ENCODE measurements around the gene RTTN. TPM values are rescaled to one million over a fixed set of nuclear protein-coding genes. Genes with fewer than 3 reads are reported as not detected.

The RTTN gene
- total RNA-seq, 2 experiments from 2014 or later = 21.4 to 25.5 TPM

GRCh38 chr18:70172225-70172624, 33.3 kb downstream of the RTTN start:
- Mint-ChIP-seq H3K9me3 (no peaks in the 10 kb centered on the region), H3K27me3 (no peaks in the 10 kb centered on the region), H3K27ac (no peak overlapping the region), H3K4me3 (no peak overlapping the region), H3K4me1 (ENCODE audit: low read depth) (no peaks in the 10 kb centered on the region), H3K36me3 (ENCODE audit: low read depth) (peaks cover 55% of the 10 kb centered on the region)
- Histone ChIP-seq H3K9me3 (ENCODE audit: control insufficient read depth in 1 of 2, insufficient read depth in 1 of 2, low read length in 2 of 2) (no peaks in the 10 kb centered on the region), H3K36me3 (ENCODE audit: insufficient read depth, low read length) (peaks cover 6% of the 10 kb centered on the region), H3K4me3 (ENCODE audit: low read length) (no peak overlapping the region), H3K27ac (ENCODE audit: low read depth in 1 of 2, low read length in 2 of 2) (no peak overlapping the region), H3K4me1 (ENCODE audit: insufficient read depth, low read length) (no peaks in the 10 kb centered on the region), H3K27me3 (ENCODE audit: control insufficient read depth in 1 of 2, insufficient read depth in 2 of 2, low read length in 2 of 2) (no peaks in the 10 kb centered on the region)
- ChIA-PET POLR2A (no interaction called here), CTCF (no interaction called here)
- intact Hi-C loops (cut with DNase I, micrococcal nuclease) = no loop called here
- TF ChIP-seq CTCF (IDR thresholded peaks at IDR 0.05) = no peak
- ATAC-seq (ENCODE audit: poor library complexity) (no peak), DNase-seq (no peak)

DNA sequence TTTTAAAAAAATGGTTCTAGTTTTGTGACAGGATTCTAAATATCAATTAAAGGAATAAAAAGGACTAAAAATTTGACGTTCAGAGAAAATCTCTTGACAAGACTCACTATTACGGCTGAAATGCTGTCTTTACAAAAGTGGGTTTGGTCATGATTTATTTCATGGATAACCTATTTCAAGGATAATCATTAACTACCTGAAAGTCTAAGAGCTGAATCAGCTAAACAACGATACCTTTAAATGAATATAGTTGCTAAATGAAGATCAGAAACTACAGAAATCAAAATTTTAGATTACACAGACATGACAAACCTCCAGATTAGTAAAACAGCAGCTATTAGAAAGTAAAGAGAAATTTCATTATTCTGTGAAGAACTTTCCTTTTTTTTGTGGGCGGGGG, 35.7 kb downstream of the RTTN start:
- no peak overlapping the region for H3K4me3 ChIP-seq (ENCODE audit: low read length)
- Mint-ChIP-seq H3K27me3 (no peaks in the 10 kb centered on the region), H3K4me3 (no peak overlapping the region), H3K4me1 (ENCODE audit: low read depth) (peaks cover 4% of the 10 kb centered on the region), H3K9me3 (no peaks in the 10 kb centered on the region), H3K27ac (no peak overlapping the region), H3K36me3 (ENCODE audit: low read depth) (peaks cover 51% of the 10 kb centered on the region)
- H3K9me3 ChIP-seq (ENCODE audit: control insufficient read depth in 1 of 2, insufficient read depth in 1 of 2, low read length in 2 of 2) = no peaks in the 10 kb centered on the region
- H3K36me3 ChIP-seq (ENCODE audit: insufficient read depth, low read length) = peaks cover 11% of the 10 kb centered on the region
- H3K4me1 ChIP-seq (ENCODE audit: insufficient read depth, low read length) = no peaks in the 10 kb centered on the region
- intact Hi-C loops (cut with DNase I, micrococcal nuclease) = no loop called here
- DNase-seq = no peak
- ATAC-seq (ENCODE audit: poor library complexity) = no peak
- H3K27ac ChIP-seq (ENCODE audit: low read depth in 1 of 2, low read length in 2 of 2) = no peak overlapping the region
- no peak for TF ChIP-seq CTCF (IDR thresholded peaks at IDR 0.05)
- POLR2A ChIA-PET = interaction anchor here (0.7 kb wide), 1 partner anchor 266 kb away, joined by 3 read pairs; no protein-coding TSS in a partner anchor
- CTCF ChIA-PET = no interaction called here
- no peaks in the 10 kb centered on the region for H3K27me3 ChIP-seq (ENCODE audit: control insufficient read depth in 1 of 2, insufficient read depth in 2 of 2, low read length in 2 of 2)

DNA sequence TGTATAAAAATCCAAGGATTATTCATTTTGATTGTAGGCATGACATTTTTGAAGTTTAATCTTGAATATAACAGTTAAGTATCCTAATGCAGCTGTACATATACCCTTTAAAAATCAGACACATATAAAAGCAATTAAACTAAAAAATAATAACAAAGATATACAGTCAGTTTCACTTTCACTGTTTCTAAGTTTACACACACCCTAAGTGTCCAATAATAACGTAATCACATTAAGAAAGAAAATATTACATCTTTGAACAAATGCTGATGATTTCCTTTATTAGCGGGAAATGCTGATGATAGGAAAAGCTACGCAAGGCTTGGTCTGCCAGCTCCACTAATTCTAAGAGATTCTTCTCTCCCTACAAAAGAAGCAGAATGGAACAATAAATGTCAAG, 38.8 kb downstream of the RTTN start:
- H3K4me1 Mint-ChIP-seq (ENCODE audit: low read depth) = peaks cover 4% of the 10 kb centered on the region
- no peaks in the 10 kb centered on the region for H3K9me3 Mint-ChIP-seq
- no peaks in the 10 kb centered on the region for H3K27me3 Mint-ChIP-seq
- no peaks in the 10 kb centered on the region for H3K9me3 ChIP-seq (ENCODE audit: control insufficient read depth in 1 of 2, insufficient read depth in 1 of 2, low read length in 2 of 2)
- H3K27me3 ChIP-seq (ENCODE audit: control insufficient read depth in 1 of 2, insufficient read depth in 2 of 2, low read length in 2 of 2) = no peaks in the 10 kb centered on the region
- no peak overlapping the region for H3K27ac Mint-ChIP-seq
- H3K4me1 ChIP-seq (ENCODE audit: insufficient read depth, low read length) = no peaks in the 10 kb centered on the region
- peaks cover 65% of the 10 kb centered on the region for H3K36me3 Mint-ChIP-seq (ENCODE audit: low read depth)
- no peak overlapping the region for H3K27ac ChIP-seq (ENCODE audit: low read depth in 1 of 2, low read length in 2 of 2)
- intact Hi-C loops (cut with DNase I, micrococcal nuclease) = no loop called here
- no peak overlapping the region for H3K4me3 ChIP-seq (ENCODE audit: low read length)
- H3K4me3 Mint-ChIP-seq = no peak overlapping the region
- peaks cover 20% of the 10 kb centered on the region for H3K36me3 ChIP-seq (ENCODE audit: insufficient read depth, low read length)
- DNase-seq (peak in 1 of 14 experiments; percentile 13), ATAC-seq (ENCODE audit: poor library complexity) (no peak)
- CTCF ChIA-PET = no interaction called here
- POLR2A ChIA-PET = no interaction called here
- TF ChIP-seq CTCF (IDR thresholded peaks at IDR 0.05) = no peak
